ENCODE measurements around the gene TP53RK. TPM values are rescaled to one million over a fixed set of nuclear protein-coding genes. Genes with fewer than 3 reads are reported as not detected.

Gene TP53RK
- polyA plus RNA-seq, 1 donor from 2014 or later: 22.7 TPM

DNA sequence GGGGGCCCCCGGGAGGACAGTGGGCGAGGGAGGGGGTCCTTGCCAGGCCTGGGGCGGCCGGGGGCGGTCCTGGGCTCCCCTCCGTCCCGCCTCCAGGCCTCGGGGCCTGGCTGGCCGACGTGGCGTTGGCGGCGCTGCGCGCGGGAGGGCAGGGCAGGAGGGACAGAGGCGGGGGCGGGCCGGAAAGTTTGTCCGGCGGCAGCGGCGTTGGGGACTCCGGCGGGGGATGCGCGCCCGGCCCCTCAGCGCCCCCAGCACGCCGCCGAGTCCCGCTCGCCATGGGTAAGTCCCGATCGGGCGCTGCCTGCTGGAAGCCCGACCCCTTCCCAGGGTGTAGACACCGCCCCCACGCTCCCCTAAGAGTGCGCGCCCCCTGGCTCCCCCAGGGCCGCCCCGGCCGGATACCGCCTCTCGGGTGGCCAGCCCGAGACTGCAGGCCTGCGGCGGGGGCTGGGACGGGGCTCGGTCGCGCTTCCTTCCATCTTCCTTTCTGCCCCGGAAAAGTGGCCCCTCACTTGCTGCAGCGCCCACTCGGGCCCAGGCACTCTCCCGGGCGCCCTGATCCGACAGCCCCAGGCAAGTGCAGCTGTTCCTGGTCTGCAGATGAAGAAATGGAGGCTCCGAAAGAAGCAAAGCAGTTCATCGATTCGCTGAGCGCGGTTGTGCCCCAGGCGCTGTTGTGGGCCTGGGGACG, 20.4 kb upstream of the TP53RK start, which contains the start of gene SLC2A10:
TSS of gene SLC2A10 (plus strand) at position 191 of the 694 bp plus-strand sequence. CDS start at position 279, 88 bp downstream.
- H3K9me2 ChIP-seq (ENCODE audit: insufficient read depth, low read length): no peaks in the 10 kb centered on the region
- H3K27me3 ChIP-seq (ENCODE audit: insufficient read depth, low read depth, low read length): peaks cover 19% of the 10 kb centered on the region
- TF ChIP-seq EP300 (conservative IDR thresholded peaks at IDR 0.05; ENCODE audit: poor library complexity, severe bottlenecking): no peak
- H3K9me3 ChIP-seq (ENCODE audit: low read length): no peaks in the 10 kb centered on the region
- H3K36me3 ChIP-seq (ENCODE audit: insufficient read depth, low read length): no peaks in the 10 kb centered on the region
- H3K4me3 ChIP-seq (ENCODE audit: low read length): peak within 1 kb of the TSS; percentile 52
- no peak within 1 kb of the TSS for H3K4me2 ChIP-seq (ENCODE audit: low read length)
- H3K27ac ChIP-seq (ENCODE audit: low read length): no peak within 1 kb of the TSS
- no peak within 1 kb of the TSS for H2AFZ ChIP-seq (ENCODE audit: low read depth, low read length)
- no peaks in the 10 kb centered on the region for H3K79me2 ChIP-seq (replicated peaks; ENCODE audit: insufficient read depth, low read length)
- no peak within 1 kb of the TSS for H3K9ac ChIP-seq (ENCODE audit: low read length)
- H3F3A ChIP-seq (ENCODE audit: insufficient read depth, low read length, poor library complexity, severe bottlenecking): no peaks in the 10 kb centered on the region
- H4K20me1 ChIP-seq (ENCODE audit: insufficient read depth): no peaks in the 10 kb centered on the region

- Histone ChIP-seq H3K79me2 (replicated peaks; ENCODE audit: insufficient read depth, low read length) (no peaks in the 10 kb centered on the region), H4K20me1 (ENCODE audit: insufficient read depth) (no peaks in the 10 kb centered on the region), H3K9ac (ENCODE audit: low read length) (no peak overlapping the region), H3K4me2 (ENCODE audit: low read length) (no peak overlapping the region), H3K27ac (ENCODE audit: low read length) (no peak overlapping the region), H3K4me3 (ENCODE audit: low read length) (no peak overlapping the region), H3K9me2 (ENCODE audit: insufficient read depth, low read length) (no peaks in the 10 kb centered on the region), H3K36me3 (ENCODE audit: insufficient read depth, low read length) (no peaks in the 10 kb centered on the region), H3K27me3 (ENCODE audit: insufficient read depth, low read depth, low read length) (peaks cover 19% of the 10 kb centered on the region), H2AFZ (ENCODE audit: low read depth, low read length) (no peak overlapping the region), H3K9me3 (ENCODE audit: low read length) (no peaks in the 10 kb centered on the region), H3F3A (ENCODE audit: insufficient read depth, low read length, poor library complexity, severe bottlenecking) (no peaks in the 10 kb centered on the region)
- TF ChIP-seq EP300 (conservative IDR thresholded peaks at IDR 0.05; ENCODE audit: poor library complexity, severe bottlenecking): no peak
- TF ChIP-seq EZH2 (IDR thresholded peaks at IDR 0.05; ENCODE audit: borderline replicate concordance, insufficient read depth, low read length, poor library complexity, severe bottlenecking): no peak
- no peak for TF ChIP-seq CTCF (IDR thresholded peaks at IDR 0.05; ENCODE audit: poor library complexity, severe bottlenecking)
- TF ChIP-seq, protein P1, sequence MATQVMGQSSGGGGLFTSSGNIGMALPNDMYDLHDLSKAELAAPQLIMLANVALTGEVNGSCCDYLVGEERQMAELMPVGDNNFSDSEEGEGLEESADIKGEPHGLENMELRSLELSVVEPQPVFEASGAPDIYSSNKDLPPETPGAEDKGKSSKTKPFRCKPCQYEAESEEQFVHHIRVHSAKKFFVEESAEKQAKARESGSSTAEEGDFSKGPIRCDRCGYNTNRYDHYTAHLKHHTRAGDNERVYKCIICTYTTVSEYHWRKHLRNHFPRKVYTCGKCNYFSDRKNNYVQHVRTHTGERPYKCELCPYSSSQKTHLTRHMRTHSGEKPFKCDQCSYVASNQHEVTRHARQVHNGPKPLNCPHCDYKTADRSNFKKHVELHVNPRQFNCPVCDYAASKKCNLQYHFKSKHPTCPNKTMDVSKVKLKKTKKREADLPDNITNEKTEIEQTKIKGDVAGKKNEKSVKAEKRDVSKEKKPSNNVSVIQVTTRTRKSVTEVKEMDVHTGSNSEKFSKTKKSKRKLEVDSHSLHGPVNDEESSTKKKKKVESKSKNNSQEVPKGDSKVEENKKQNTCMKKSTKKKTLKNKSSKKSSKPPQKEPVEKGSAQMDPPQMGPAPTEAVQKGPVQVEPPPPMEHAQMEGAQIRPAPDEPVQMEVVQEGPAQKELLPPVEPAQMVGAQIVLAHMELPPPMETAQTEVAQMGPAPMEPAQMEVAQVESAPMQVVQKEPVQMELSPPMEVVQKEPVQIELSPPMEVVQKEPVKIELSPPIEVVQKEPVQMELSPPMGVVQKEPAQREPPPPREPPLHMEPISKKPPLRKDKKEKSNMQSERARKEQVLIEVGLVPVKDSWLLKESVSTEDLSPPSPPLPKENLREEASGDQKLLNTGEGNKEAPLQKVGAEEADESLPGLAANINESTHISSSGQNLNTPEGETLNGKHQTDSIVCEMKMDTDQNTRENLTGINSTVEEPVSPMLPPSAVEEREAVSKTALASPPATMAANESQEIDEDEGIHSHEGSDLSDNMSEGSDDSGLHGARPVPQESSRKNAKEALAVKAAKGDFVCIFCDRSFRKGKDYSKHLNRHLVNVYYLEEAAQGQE (IDR thresholded peaks at IDR 0.05; ENCODE audit: borderline replicate concordance): no peak
- no peak for TF ChIP-seq SMC3 (conservative IDR thresholded peaks at IDR 0.05; ENCODE audit: poor library complexity)
- TF ChIP-seq TAF1 (IDR thresholded peaks at IDR 0.05; ENCODE audit: low read depth): no peak
- TF ChIP-seq MXI1 (conservative IDR thresholded peaks at IDR 0.05; ENCODE audit: poor library complexity, severe bottlenecking): no peak
- no peak for TF ChIP-seq POLR2AphosphoS5 (IDR thresholded peaks at IDR 0.05)
- no peak for TF ChIP-seq RAD21 (conservative IDR thresholded peaks at IDR 0.05)
Observed at GRCh38 chr20:46709055-46709458, 19.8 kb upstream of the TP53RK start.
